ENCODE results near the gene VEPH1. TPM values are rescaled to one million over a fixed set of nuclear protein-coding genes. Genes with fewer than 3 reads are reported as not detected.

The VEPH1 gene
- polyA plus RNA-seq, 10 donors, result 0.36 to 1.7 (median 1.1) TPM

DNA sequence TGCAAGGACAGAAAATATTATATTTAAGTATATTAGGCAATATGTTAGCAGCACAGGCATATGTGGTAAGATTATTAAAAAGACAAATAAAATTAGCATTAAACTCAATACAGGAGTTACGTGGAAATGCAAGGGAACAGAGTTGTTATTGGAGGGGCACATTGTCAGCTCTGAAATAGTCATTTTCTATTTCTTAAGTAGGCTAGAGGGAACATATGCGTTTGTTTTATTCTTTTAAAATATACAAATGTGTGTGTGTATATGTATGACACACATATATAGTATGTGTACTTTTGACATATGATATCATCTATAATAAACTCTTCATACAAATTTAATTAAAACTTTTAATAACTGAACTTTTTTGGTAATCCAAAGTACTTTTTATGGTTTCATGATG, 22.8 kb upstream of the VEPH1 start:
- DNase-seq, result no peak

- no peak for DNase-seq
Measured at GRCh38 chr3:157523814-157524213, 20.6 kb upstream of the VEPH1 start.

- DNase-seq, result no peak
Measured at GRCh38 chr3:157522648-157523047, 19.4 kb upstream of the VEPH1 start.

DNA sequence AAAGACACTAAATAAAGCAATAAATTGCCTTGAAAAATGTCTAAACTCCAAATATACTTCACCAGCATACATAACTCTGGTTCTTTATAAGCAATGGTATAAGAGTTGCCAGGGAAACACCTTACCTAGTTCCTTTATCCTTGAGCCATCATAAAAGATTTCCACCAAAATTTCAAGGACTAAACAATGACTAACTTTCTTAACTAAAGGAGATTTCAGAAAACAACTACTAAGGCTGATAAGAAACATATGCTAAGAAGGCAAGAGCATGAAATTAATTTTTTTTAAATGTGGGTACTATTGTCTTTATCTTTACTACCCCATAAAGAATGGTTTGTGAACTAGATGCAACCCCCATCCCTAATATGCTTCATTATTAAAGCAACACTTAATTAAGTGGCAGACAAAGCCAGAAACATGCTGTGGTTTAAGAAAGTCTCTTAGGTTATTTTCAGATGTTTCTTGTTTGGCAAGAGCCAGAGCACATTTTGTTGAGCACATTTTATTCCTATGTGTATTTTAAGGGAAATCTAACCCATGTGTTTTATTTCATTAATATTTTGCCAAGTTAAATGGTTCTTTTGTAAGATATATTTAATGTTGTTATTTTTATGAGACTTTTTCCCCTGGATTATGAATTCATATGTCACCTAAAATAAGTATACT, 17.4 kb upstream of the VEPH1 start:
- DNase-seq, result peak in 2 of 3 donors; percentile 29 to 78

GRCh38 chr3:157518881-157519280, 15.7 kb upstream of the VEPH1 start:
- DNase-seq, result no peak

DNA sequence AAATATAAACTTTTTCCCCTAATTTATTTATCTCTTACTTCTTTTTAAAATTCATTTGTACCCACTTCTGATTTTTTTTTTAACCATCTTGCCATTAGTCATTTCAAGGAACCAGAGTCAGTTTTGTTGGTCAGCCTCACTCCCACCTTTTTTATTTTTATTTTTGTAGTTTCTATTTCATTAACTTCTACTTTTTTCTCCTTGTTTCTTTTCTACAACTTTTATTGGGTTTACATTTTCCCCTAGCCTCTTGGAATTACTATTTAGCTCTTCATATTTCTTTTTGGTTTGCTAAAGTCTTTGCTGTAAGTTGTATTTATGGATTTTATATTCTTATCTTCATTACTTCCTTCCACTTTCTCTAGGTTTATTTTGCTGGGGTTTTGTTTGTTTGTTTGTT, 13.7 kb upstream of the VEPH1 start:
- no peak for DNase-seq

GRCh38 chr3:157515398-157515797, 12.2 kb upstream of the VEPH1 start:
- no peak for DNase-seq

- no peak for DNase-seq
Measured at GRCh38 chr3:157514371-157514895, 11.2 kb upstream of the VEPH1 start.

DNA sequence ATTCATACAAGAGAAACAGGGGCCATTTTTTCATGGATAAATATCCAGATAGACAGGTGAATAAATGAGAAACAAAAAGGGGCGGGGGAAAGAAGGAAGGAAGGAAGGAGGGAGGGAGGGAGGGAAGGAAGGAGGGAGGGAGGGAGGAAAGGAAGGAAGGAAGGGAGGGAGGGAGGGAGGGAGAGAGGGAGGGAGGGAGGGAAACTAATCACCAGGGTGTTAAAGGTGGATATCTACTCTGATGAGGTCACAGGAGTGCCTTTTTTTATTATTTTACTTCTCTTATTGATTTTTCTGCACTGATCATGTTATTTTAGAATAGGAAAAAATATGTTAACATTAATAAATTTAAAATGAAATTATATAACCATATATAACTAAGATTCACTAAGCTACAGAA, 10.4 kb upstream of the VEPH1 start:
- DNase-seq, result no peak

DNA sequence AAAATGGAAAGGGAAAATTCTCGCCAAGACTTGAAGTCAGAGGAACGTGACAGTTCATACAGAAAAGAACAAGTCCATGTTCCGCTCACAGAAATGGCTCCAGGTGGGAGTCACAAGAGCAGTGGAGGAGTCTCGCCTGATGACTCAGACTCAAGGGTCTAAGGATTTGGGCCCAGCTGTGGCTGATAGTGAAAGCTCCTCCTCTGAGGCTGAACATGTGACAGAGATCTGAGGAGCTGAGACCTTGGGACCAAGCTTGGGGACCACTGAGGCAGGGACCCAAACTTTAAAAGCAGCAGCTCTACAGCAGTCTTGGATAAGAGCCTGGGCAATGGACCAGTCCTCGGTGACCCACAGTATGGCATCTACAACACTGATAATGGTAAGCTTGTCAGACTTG, 9.3 kb upstream of the VEPH1 start:
- no peak for DNase-seq

DNA sequence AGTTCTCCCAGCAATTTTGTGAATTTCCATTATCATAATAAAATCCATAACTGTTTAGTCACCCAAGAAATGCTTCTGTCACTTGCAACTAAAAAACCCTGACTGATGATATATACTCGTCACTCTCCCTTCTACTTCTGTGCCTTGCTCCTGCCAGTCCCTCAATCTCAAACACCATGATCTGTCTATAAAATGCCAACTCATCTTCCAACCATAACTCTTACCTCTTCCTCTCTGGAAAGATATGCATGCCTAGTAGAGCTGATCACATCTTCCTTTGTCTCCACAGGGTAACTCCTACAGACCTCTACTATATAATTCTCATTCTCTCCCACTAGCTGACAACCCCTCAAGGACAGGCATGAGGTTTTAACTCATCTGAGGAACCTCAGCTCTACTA, 5.2 kb upstream of the VEPH1 start:
- no peak for DNase-seq

- DNase-seq, result no peak
Measured at GRCh38 chr3:157501863-157502262, 1.4 kb downstream of the VEPH1 start.

DNA sequence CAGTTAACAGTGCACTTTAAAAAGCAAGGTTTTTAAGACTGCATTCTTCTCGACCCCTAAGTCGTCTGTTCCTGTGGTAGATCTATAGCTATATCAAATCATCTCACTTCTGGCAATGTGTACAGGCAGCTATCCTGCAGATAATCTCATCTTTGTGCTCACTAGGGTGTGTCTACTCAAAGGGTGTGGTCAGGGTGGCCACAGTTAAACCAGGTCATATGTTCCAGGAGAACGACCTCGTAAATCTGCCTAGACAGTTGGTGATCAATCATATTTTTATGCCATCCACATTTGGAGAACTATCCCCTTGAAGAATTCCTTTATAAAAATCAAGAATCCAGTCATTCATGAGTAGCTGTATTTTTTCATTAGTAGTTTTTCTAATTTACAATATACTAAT, 3.0 kb downstream of the VEPH1 start:
- DNase-seq, result no peak

DNA sequence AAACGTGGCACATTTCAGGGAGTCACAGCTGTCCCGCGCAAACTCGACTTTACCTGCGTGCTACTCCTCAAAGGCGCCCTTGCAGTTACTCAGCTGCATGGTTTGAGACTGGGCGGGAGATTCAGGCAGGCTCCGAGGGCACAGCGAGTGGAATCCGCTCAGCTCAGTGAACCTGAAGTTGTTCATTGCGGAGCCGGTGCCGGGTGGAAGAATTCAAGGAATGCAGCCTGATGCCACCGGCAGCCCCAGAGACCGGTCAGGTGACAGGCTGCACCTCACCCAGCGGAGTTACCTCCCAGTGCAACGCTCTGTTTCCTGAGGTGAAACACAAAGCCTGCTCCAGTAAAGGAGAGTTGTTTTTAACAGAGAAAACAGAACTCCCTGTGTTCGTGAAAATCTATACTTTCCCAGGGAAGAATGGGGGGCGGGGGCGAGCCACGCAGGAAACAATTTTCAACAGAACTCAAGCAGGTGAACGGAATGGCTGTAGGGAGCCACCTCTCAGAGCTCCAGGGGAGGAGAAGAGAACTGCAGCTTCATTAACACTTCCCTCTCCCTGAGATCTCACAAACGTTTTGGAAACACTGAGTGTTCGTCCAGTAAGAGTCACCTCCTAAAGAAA, 3.8 kb downstream of the VEPH1 start:
- DNase-seq, result peak in 1 of 3 donors; percentile 52

DNA sequence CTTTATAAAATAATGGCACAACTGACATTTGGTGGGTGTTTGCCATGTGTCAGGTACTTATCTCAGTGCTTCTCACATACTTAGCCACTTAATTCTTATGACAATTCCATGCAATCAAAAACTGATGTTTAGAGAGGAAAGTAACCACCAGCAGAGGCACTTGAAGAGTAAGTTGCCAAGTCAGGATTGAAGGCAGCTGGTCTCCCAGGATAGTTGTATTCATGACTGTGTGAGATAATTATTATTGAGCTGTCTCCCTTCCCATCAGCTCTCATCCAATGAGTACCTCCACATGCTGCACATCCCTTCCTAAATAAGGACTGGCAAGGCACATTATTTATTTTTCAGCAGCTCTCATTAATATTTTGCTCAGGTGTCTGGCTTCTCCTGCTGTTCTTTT, 4.8 kb downstream of the VEPH1 start:
- peak in 1 of 3 donors; percentile 13 for DNase-seq

- DNase-seq, result no peak
Measured at GRCh38 chr3:157495846-157496245, 7.4 kb downstream of the VEPH1 start.

GRCh38 chr3:157494581-157495281, 8.5 kb downstream of the VEPH1 start:
- no peak for DNase-seq

GRCh38 chr3:157493627-157494550, 9.3 kb downstream of the VEPH1 start:
- DNase-seq, result peak; percentile 61 to 83 (median 66)

DNA sequence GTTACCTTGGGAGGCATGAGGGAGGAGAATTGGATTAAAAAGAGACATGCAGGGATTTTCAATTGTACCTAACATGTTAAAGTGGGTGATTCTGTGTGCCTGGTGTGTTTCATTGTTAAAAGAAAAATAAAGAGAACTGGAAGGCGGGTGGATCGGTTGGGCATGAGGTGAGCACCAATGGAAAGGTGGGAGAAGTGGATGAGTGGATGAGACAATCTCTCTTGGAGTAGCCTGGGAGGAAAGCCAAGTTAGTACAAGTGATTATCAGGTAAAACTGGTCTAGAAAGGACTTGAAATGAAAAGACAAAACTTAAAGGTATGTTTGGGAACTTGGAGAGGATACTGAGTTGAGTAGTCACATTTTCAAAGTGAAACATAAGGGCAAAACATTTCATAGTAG, 12.1 kb downstream of the VEPH1 start:
- DNase-seq, result no peak

DNA sequence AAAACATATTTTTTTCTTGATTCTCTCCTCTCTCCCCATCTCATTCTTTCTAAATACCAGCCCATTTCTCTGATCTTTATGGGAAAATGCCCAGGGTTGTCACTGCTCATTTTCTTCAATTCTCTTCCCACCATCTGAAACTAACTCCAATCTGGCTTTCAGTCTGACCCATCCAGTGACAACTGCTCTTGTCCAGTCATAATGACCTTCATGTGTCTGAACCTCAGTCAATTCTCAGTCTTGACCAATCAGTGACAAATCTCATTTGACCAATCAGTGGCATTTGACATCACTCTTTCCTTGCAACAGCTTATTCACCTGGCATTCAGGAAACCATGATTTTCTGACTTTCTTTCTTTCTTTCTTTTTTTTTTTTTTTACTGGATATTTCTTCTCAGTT, 15.1 kb downstream of the VEPH1 start:
- DNase-seq, result no peak

GRCh38 chr3:157487339-157487738, 15.9 kb downstream of the VEPH1 start:
- DNase-seq, result no peak

Measured in muscle of back (tissue), 11 donors.